Kidney capillary endothelial cell (primary cell): ENCODE measurements around the gene PCNX3.
"Not testable (repeated sequence)": the region's sequence is repeated elsewhere in the genome, so short reads cannot be mapped to it uniquely, and the experiment has no call there.

Source experiments
- DNase-seq: peaks from one replicate; pipeline ENCODE4 v3.0.0-alpha.2; 2018; ENCODE audit warnings: low spot score

The PCNX3 gene

DNA sequence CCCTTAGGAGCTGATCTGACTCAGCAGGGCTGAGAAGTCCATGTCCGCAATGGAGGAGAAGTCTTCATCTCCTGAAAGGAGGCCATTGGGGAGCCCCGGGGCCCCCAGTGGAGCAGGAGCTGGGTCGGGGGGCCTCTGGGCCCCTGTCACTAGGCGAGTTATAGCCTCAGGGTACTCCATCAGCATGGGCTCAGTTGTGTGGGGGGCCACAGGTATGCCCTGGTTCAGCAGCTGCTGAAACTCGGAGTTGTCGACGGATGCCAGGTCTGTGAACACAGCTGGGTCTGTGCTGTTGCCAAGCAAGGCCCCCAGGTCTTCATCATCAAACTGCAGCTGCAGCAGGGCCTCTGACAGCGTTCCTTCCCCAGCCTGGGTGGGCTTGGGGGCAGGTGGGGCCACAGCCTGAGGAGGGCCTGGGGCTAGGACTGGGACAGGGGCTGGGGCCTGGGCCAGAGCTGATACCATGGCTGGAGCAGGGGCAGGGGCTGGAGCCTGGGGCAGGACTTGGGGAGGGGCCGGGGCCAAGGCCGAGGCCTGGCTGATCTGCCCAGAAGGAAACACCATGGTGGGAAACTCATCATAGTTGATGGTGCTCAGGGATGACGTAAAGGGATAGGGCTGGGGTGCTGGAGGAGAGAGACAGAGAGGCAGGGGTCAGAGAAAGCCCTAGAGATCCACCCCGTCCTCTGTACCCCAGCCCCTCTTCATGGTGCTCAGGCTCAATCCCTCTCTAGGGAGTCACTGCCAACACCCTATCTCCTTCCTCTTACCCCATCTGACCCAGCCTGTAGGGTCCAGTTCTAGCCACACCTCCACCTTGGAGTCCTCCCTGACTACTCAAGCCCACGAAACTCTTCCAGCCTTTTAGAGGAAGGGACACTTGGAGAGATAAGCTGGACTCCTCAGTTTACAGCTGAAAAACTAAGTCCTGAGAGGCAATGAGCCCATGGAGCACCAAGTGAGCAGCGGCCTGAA is 39.1 kb downstream of the PCNX3 start:
- DNase-seq, result no peak

- DNase-seq, result no peak
These were observed 40.2 kb downstream of the PCNX3 start for GRCh38 chr11:65655570-65656332.

GRCh38 chr11:65657426-65657825 is 41.9 kb downstream of the PCNX3 start:
- no peak for DNase-seq

- no peak for DNase-seq
These were observed 42.8 kb downstream of the PCNX3 start for GRCh38 chr11:65658174-65659021.

- DNase-seq, result no peak
These were observed 44.5 kb downstream of the PCNX3 start for GRCh38 chr11:65660038-65660437.

DNA sequence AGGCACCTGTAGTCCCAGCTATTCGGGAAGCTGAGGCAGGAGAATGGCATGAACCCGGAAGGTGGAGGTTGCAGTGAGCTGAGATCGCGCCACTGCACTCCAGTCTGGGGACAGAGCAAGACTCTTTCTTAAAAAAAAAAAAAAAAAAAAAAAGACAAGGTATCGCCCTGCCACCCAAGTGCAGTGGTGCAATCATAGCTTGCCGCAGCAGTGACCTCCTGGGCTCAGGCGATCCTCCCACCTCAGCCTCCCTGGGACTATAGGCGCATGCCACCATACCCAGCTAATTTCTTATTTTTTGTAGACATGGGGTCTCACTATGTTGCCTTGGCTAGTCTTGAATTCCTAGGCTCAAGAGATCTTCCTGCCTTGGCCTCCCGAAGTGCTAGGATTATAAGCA is 45.3 kb downstream of the PCNX3 start:
- DNase-seq, result not testable (repeated sequence)

DNA sequence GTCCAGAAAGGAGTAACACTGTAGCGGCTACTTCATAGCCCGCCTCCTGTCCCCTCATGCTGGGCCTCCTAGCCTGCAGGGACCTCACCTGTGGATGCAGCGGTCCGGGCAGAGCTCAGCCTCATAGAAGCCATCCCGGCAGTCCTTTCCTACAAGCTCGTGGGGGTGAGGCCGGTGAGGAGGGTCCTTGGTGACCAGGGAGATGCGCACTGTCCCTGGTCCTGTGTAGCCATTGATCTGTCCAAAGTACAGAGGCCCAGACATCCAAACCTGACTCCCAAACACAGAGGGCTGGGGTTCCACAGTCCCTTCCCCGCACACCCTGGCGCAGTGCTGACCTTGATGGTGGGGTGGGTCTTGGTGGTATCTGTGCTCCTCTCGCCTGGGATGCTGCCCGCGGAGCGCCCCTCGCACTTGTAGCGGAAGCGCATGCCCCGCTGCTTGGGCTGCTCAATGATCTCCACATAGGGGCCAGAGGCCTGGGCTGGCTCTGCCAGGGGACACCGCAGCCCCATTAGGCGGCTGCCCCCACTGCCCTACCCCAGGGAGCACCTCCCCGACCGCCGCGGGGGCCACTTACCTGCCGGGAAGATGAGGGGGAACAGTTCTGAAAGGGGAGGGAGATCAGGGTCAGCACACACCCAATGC is 46.1 kb downstream of the PCNX3 start:
- no peak for DNase-seq

DNA sequence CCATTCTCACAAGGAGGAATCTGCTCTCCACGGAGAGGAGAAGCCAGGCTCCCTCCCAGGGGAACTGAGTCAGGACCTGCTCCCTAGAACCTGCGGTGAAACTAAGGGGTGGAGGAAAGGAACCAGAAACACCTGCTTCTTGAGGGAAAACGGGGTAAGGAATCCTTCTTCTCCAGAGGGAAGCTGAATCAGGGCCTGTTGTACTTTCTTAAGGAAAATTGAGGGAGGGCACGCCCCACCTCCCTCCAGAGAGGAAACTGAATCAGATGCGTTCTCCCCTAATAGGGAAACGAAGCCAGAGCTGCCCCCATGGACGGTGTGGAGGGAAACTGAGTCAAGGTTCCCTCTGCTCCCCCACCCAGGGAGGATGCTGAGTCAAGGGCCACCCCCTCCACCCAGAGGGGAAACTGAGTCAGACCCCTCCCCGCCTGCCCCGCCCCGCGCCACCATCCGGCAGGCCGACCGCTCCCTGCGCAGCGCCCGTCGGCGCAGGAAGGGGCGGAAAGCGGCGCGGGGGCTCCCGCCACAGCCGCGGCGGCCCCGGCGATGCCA is 46.7 kb downstream of the PCNX3 start:
- DNase-seq, result no peak

DNA sequence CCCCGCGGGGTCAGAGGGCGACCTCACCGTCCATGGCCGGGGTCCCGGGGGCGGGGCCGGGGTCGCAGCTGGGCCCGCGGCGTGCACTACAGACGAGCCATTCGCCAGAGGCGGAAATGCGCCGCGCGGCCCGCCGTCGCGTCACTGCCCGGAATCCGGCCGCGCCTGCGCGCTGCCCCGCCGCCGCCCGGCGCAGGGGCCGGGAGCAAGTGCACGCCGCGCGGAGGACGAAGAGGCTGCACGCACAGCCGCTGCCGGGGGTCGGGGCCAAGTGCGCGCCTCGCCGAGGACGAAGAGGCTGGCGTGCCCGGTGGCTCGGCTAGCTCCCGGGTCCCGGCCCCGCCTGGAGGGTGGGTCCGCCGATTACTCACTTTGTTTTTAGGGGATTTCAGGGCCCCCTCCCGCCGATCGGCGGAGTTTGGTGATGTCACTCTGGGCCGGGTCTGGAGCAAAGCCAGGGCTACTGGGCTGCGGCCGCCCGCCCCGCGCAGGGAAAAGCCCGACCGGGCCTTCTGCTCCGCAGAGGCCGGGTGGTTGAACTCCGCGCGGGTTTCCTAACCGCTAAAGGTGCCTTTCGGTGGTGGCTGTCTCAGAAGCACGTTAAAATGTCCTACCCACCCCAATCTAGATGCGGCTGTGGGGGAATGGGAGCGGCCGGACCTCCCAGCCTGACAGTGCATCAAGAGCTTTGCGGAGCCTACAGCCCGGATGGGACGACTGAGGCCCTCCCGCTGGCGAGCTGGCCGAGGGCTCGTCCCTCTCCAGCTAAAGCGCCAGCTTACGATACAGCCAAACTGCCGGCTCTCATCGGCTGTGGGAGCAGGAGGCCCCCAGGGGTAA is 47.4 kb downstream of the PCNX3 start, which contains the start of gene RELA:
Gene RELA, minus strand, starts transcription at position 118 of the 840 bp plus-strand sequence. Its CDS starts 84 bp downstream, at position 34.
- peak; percentile 92 for DNase-seq

- DNase-seq, result no peak
These were observed 48.1 kb downstream of the PCNX3 start for GRCh38 chr11:65663639-65664200.

GRCh38 chr11:65672180-65672860 is 56.7 kb downstream of the PCNX3 start:
- DNase-seq, result no peak

DNA sequence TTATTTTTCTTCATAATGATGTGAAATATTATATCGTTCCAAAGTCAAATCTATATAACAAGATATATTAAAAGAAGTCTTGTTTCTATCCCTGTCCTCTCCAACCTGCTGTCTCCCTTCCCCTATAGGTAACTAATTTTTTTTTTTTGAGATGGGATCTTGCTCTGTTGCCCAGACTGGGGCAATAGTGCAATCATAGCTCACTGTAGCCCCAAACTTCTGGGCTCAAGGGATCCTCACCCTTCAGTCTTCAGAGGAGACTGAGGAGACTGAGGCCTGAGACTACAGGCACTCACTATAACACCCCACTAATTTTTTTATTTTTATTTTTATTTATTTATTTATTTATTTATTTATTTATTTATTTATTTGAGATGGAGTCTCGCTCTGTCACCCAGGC is 57.4 kb downstream of the PCNX3 start:
- DNase-seq, result no peak

- no peak for DNase-seq
These were observed 64.7 kb downstream of the PCNX3 start for GRCh38 chr11:65680192-65680743.

DNA sequence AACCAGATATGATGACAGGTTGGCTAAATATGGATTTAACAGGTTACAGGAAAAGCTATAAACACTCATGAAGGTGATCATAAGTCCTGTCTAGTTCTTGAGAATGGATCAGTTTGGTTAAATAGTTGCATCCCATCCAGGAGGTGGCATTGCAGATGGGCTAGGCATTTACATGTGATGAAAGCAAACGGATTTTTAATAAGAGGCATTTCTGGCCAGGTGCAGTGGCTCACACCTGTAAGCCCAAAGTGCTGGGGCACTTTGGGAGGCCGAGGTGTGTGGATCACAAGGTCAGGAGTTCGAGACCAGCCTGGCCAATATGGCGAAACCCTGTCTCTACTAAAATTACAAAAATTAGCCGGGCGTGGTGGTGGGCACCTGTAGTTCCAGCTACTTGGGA is 67.9 kb downstream of the PCNX3 start:
- not testable (repeated sequence) for DNase-seq

DNA sequence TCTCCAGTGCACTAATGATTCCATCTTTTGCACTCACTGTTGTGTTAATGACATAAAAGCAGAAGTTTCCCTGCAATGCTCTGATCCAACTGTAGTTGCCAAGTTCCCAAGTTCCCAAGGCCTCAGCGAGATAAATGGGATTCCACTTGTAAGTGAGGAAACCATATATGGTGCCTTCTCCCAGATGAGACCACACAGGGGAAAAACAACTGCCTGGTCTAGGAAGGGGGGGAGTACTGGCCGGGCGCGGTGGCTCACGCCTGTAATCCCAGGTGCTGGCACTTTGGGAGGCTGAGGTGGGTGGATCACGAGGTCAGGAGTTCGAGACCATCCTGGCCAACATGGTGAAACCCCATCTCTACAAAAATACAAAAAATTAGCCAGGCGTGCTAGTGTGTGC is 70.4 kb downstream of the PCNX3 start:
- DNase-seq, result no peak
